M059J (cell line): ENCODE data around the gene ROBO2. TPM values are rescaled to one million over a fixed set of nuclear protein-coding genes. Genes with fewer than 3 reads are reported as not detected.

Experiments
- DNase-seq: peaks from one replicate; pipeline ENCODE4 v3.0.0-alpha.2; 2012; ENCODE audit warnings: low read depth
- total RNA-seq: library from RNA; depleted of rRNA; stranded (reverse); fragments of >200 nt; shearing (Covaris generic); gene quantifications from 2 replicates; pipeline ENCODE4 v1.2.3, GENCODE V29; 2014

The ROBO2 gene
- total RNA-seq, 1 experiment from 2014 or later, result not detected

DNA sequence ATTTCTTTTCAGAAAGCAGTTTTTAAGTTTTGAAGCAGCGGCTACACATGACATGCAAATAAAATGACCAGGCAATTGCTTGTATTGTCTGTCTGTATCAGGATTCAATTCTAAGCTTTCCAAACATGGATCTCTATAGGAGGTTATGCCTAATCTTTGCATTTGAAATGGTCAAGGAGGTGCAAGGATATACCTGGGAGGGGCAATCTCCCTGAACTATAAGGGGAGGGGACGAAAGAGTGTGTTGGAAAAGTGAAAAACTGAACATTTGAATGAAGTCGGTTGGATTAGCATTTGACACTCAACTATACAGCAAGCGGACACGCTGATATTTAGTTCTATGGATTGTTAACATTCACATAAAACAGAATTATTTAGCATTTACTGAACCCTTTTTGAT lies 11.7 kb downstream of the ROBO2 start:
- DNase-seq, result no peak

DNA sequence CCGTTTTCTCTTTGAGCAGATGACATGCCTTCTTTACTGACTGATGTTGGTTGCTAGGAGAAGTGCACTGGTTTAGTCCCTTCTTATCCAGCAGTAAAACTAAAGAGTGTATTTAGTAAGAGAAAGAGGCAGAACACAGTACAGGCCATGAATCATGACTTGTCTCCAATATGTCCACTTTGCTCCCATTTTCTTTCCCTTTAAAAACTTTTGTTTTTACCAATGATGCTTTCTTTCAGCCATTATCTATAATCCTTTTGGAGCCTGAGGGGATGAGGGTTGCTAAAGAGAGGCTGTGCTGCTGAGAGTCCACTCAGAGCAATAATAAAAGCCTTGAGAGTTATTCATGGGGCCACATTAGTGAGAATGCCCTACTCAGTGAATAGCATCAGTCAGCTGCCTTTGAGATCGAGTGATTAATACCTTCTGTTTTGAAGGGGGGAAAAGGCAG lies 12.2 kb downstream of the ROBO2 start:
- DNase-seq, result no peak

GRCh38 chr3:77052733-77053670 lies 13.1 kb downstream of the ROBO2 start:
- DNase-seq, result no peak

GRCh38 chr3:77053795-77054194 lies 13.9 kb downstream of the ROBO2 start:
- no peak for DNase-seq

DNA sequence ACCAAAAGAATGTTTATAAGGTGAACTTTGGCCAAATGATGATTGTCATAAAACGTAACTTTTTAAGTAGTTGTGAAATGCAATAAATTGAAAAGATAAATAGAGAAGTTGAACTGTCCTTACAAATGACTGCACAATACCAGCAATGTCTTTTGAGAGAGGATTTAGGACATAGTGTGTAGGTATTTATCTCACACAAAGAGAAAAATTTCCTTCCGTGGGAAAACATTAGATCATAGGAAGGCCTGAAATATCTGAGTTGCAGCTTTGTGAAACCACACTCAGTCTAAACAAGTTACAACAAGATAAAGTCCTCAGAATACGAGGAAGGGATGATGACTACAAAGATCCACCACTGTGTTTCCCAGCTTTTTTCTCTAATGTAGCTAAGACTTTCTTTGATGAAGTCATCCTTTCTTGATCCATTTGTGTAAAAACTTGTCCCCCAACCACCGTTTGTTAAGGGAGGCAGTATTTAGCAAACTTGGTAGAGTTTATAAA lies 16.0 kb downstream of the ROBO2 start:
- no peak for DNase-seq

DNA sequence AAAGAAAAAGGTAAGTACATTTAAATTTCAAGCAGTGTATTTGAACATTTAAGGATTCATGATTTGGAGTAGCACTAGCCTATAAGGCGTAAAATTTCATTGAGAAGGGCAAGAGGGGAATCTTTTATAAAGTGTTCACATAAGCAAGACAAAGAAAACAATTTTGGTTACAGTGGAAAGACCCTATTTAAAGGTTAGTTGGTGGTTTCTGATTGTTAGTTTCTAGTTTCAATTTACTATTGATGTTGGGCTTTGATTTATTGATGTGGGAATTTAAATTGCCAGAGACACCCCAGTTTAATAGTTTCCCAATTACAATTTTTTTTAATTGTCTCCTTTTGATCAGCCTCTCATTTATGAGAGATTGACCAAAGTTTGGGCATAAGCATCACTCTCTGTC lies 19.5 kb downstream of the ROBO2 start:
- DNase-seq, result no peak

DNA sequence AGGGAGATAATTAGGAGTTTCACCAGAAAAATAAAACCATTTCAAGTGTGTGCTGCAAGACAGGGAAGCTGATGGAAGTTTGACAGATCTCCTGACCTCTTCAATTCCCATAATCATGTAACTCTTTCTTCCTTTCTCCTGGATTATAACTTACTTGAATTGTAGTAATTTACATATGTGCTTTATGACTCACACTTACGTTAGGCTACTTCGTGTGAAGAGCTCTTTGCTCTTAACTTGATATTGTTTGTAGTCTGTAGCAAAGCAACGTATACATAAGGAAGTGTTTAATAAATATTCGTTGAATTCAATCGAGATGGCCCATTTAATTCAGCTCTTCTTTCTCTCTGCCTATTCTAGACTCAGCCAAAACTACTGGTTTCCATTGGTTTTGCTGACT lies 23.5 kb downstream of the ROBO2 start:
- DNase-seq, result no peak

- DNase-seq, result no peak
These were observed 25.9 kb downstream of the ROBO2 start for GRCh38 chr3:77065750-77066149.

DNA sequence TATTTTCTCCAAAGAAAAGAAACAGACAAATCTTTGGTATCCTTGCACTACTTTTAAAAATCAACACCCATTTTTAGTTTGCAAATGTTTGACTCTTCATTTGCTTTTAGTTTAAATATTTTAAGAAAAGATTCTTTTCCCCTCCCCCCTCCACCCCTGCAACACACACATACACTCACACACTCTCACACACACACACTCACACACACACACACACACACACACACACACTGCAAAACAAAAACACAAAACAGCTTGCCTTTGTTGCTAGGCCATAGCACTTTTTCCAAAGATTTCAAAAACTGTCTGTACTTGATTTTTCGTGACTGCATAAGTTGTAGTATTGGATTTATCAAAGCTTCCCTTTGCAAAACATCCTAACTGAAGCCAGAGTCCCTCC lies 26.9 kb downstream of the ROBO2 start:
- DNase-seq, result no peak

DNA sequence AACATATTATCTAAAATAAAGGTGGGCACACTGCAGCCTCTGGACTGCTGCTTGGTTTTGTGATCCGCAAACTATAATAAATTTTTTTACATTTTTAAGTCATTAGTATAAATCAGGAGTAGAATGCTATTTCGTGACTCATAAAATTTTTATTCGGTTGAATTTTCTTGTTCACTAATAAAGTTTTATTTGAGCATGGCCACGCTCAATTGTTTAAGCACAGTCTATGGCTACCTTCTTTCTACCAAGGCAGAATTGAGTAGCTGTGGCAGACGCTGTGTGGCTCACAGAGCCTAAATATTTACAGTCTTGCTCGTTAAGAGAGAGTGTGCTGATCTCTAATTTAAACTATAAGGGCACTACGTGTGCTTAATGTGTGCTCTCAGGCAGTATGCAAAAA lies 28.9 kb downstream of the ROBO2 start:
- DNase-seq, result no peak

- DNase-seq, result no peak
These were observed 31.5 kb downstream of the ROBO2 start for GRCh38 chr3:77071364-77071763.

DNA sequence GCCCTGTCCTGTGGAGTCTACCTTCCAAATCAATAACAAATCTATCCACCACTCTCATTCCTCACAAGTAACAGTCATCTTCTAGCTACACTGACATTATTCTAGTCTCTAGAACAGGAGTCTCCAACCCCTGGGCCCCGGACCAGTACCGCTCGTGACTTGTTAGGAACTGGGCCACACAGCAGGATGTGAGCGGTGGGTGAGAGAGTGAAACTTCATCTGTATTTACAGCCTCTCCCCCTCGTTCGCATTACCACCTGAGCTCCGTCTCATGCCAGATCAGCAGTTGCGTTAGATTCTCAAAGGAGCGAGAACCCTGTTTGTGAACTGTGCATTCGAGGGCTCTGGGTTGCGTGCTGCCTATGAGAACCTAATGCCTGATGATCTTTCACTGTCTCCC lies 31.9 kb downstream of the ROBO2 start:
- DNase-seq, result no peak

DNA sequence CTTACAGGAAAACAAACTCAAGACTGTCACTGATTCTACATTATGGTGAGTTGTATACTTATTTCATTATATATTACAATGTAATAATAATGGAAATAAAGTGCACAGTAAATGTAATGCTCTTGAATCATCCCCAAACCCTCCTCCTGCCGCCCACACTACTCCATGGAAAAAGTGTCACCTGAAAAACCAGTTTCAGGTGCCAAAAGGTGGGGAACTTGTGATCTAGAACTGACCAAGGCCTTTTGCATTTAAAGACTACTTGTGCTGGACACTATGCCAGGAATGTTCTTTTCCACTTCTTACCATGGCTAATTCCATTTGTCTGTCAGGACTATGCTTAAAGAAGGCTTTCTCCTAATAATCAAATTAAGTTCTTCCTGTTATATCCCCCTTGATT lies 32.3 kb downstream of the ROBO2 start:
- DNase-seq, result no peak

DNA sequence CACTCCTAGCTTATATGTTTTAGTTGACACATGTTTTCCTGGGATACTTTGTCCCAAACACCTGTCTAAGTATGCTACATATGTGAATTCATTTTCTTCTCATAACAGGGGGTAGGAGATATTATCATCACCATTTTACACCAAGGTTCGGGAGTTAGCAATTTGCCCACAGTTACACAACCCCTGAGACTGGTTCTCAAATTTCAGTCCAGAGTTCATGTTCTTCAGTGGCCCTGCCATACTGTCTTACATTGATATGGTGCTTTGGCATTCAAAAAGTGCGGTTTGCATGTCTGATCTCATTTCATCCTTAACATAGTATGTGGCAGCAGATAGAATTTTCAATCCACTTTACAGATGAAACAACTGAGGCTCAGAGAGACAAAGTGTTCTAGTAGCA lies 38.4 kb downstream of the ROBO2 start:
- DNase-seq, result no peak

DNA sequence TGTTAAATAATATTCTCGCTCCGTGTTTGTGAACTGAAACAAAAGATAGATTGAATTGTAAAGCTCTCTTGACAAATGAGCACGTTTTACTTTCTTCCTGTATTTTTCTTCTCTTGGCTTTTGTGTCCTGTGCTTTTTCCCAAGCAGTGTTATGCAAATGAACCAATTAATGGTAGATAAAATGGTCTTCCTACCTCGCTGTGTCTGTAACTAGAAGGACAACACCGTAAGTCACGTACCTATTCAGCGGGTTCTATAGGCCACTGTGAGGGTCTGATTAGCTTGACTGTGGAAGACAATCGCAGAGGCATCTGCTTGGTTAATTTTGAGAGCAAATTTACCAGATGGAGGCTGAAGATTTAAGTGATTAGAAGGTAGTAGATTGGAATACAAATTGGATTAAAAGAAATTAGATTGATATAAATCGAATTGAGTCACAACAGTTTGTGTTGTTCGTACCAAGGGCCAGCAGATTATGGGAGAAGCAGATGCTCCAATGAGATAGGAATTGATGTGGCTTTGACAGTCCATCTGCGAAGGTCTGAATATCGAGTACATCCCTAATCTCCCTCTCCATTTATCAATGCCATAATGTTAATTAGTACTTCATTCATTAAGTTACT lies 40.2 kb downstream of the ROBO2 start:
- no peak for DNase-seq

GRCh38 chr3:77081240-77081661 lies 41.4 kb downstream of the ROBO2 start:
- DNase-seq, result no peak

GRCh38 chr3:77084511-77084910 lies 44.6 kb downstream of the ROBO2 start:
- no peak for DNase-seq

DNA sequence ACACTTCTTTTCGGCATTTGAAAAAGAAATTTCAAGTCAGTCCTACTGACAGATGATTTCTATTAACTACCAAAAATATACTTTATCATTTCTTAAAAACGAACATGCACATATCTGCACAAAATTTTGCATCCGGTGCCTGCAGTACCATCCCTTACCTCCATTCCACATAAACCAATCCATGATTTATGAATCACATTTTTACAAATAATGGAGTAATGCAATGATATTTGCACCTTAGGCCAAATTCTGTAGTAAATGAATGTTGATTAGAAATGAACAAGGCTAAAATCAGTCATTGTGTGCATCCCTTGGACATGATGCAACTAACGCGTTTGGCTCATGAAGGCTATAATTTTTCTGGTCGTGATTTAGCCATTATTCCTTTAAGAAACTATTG lies 46.5 kb downstream of the ROBO2 start:
- no peak for DNase-seq

DNA sequence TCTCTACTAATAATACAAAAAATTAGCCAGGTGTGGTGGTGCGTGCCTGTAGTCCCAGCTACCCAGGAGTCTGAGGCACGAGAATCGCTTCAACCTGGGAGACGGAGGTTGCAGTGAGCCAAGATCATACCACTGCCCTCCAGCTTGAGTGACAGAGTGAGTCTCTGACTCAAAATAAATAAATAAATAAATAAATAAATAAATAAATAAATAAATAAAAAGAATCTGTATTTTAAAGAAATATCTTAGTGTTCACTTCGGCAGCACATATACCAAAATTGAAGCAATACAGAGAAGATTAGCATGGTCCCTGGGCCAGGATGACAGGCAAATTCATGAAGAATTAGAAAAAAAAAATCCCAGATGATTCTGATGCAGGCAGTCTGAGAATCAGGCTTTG lies 51.9 kb downstream of the ROBO2 start:
- no peak for DNase-seq

GRCh38 chr3:77093101-77093500 lies 53.2 kb downstream of the ROBO2 start:
- no peak for DNase-seq

DNA sequence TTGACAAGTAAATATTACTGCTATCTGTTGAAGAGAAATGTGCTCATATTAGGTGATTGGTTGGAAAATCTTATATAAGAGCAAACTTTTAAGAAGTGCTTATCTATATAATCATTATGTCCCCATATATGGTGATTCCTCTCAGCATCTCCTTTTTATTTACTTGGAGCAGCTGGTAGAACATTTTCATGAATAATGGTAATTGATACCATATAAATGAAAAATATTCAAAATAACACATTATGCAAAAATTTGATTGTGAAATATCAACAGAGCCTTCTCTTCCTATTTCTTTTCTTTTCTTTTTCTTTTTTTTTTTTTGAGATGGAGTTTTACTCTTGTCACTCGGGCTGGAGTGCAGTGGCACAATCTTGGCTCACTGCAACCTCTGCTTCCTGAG lies 56.2 kb downstream of the ROBO2 start:
- no peak for DNase-seq

GRCh38 chr3:77096966-77097890 lies 57.3 kb downstream of the ROBO2 start:
- no peak for DNase-seq
